ENCODE data around the gene LRP1.

- TF ChIP-seq CREB5 (CRISPR knock-in tag; IDR thresholded peaks at IDR 0.05; ENCODE audit: low read depth): no peak
- no peak for TF ChIP-seq ZNF70 (CRISPR knock-in tag; IDR thresholded peaks at IDR 0.05)
- TF ChIP-seq PPARA (CRISPR knock-in tag; IDR thresholded peaks at IDR 0.05; ENCODE audit: borderline replicate concordance): no peak
- no peak for TF ChIP-seq ARNTL (CRISPR knock-in tag; IDR thresholded peaks at IDR 0.05; ENCODE audit: borderline replicate concordance, low read depth)
- no peak for TF ChIP-seq PATZ1 (CRISPR knock-in tag; IDR thresholded peaks at IDR 0.05; ENCODE audit: borderline replicate concordance)
- no peak for TF ChIP-seq ZNF565 (CRISPR knock-in tag; conservative IDR thresholded peaks at IDR 0.05; ENCODE audit: low read depth)
- TF ChIP-seq OSR1 (CRISPR knock-in tag; IDR thresholded peaks at IDR 0.05): no peak
- no peak for TF ChIP-seq RARB (CRISPR knock-in tag; IDR thresholded peaks at IDR 0.05)
- TF ChIP-seq CSDC2 (CRISPR knock-in tag; IDR thresholded peaks at IDR 0.05): no peak
Measured at GRCh38 chr12:57233357-57234232, 105.3 kb downstream of the LRP1 start.
